A673 (cell line): ENCODE measurements around the gene CRISPLD2.

ENCODE experiments used
- CTCF ChIP-seq: fragments of 300-800, 200-600 bp; sonication (generic); conservative IDR thresholded peaks from 2 replicates; pipeline ENCODE4 v1.5.1; 2017; ENCODE audit warnings: low read depth, mild to moderate bottlenecking, antibody characterized with exemption, low read length, moderate library complexity, mixed read lengths
- EZH2 ChIP-seq: fragments of 200-600 bp; sonication (generic); IDR thresholded peaks from 2 replicates; pipeline ENCODE4 v1.6.1; 2017; ENCODE audit warnings: borderline replicate concordance, low read depth, mild to moderate bottlenecking, mixed read lengths, antibody characterized with exemption, low read length; ENCODE audit not compliant: poor library complexity, severe bottlenecking

- TF ChIP-seq CTCF (no peak), EZH2 (no peak)
These were observed 96.4 kb downstream of the CRISPLD2 start for GRCh38 chr16:84916178-84916577.
